Suprapubic skin (tissue), 4 donors: ENCODE results near the gene PRKCZ. TPM values are rescaled to one million over a fixed set of nuclear protein-coding genes. Genes with fewer than 3 reads are reported as not detected.

Experiments
- DNase-seq, 2 donors: peaks; one replicate each; pipeline ENCODE4 v3.0.0-alpha.2; 2019; ENCODE audit warnings: low spot score in 2 of 2
- H3K27ac ChIP-seq: fragments of 200-600 bp; sonication (generic); one replicate; pipeline ENCODE4 v1.5.1; 2019
- H3K27me3 ChIP-seq: fragments of 200-600 bp; sonication (generic); one replicate; pipeline ENCODE4 v1.5.1; 2019
- H3K36me3 ChIP-seq: fragments of 200-600 bp; sonication (generic); one replicate; pipeline ENCODE4 v1.5.1; 2019
- H3K4me1 ChIP-seq: fragments of 200-600 bp; sonication (generic); one replicate; pipeline ENCODE4 v1.5.1; 2019
- H3K4me3 ChIP-seq: fragments of 200-600 bp; sonication (generic); one replicate; pipeline ENCODE4 v1.5.1; 2019; ENCODE audit warnings: mild to moderate bottlenecking
- H3K9me3 ChIP-seq: fragments of 200-600 bp; sonication (generic); one replicate; pipeline ENCODE4 v1.5.1; 2019
- EP300 ChIP-seq: sonication (generic); formaldehyde crosslinking; IDR thresholded peaks from one replicate; pipeline ENCODE4 v1.6.1; 2017; ENCODE audit warnings: antibody characterized with exemption
- POLR2A ChIP-seq, 2 donors: fragments of 450-650 bp; IDR thresholded peaks; one replicate each; pipeline ENCODE4 v1.6.1; 2017; ENCODE audit warnings: antibody characterized with exemption in 2 of 2, mild to moderate bottlenecking in 2 of 2, moderate library complexity in 2 of 2
- POLR2AphosphoS5 ChIP-seq, 3 donors: sonication (generic); formaldehyde crosslinking; IDR thresholded peaks; one replicate each; pipeline ENCODE4 v1.6.1; 2017; ENCODE audit warnings: antibody characterized with exemption in 3 of 3
- WGBS: methylation state at CpG from one replicate; pipeline ENCODE4 v1.1.5; 2018; 5-methylcytosine and 5-hydroxymethylcytosine counted together
- total RNA-seq, 4 donors: library from RNA; depleted of rRNA; stranded (reverse); fragments of >200 nt; gene quantifications; one replicate each; pipeline ENCODE4 v1.1.0, GENCODE V29; 2016
- TF ChIP-seq, protein P1 (sequence below), 2 donors: fragments of 200-600 bp in 1 of 2; fragments of 450-650 bp in 1 of 2; sonication (generic) in 1 of 2; IDR thresholded peaks; one replicate each; pipeline ENCODE4 v1.5.1; 2016 to 2019; ENCODE audit warnings: antibody characterized with exemption in 2 of 2, mild to moderate bottlenecking in 1 of 2, moderate library complexity in 1 of 2

Gene PRKCZ
- total RNA-seq, 4 donors from 2014 or later = 21.7 to 31.5 (median 25.4) TPM

- Histone ChIP-seq H3K9me3 (no peaks in the 10 kb centered on the region), H3K27me3 (no peaks in the 10 kb centered on the region), H3K4me1 (peaks cover 17% of the 10 kb centered on the region), H3K4me3 (no peak overlapping the region), H3K36me3 (no peaks in the 10 kb centered on the region), H3K27ac (no peak overlapping the region)
- no peak for DNase-seq
- TF ChIP-seq, protein P1, sequence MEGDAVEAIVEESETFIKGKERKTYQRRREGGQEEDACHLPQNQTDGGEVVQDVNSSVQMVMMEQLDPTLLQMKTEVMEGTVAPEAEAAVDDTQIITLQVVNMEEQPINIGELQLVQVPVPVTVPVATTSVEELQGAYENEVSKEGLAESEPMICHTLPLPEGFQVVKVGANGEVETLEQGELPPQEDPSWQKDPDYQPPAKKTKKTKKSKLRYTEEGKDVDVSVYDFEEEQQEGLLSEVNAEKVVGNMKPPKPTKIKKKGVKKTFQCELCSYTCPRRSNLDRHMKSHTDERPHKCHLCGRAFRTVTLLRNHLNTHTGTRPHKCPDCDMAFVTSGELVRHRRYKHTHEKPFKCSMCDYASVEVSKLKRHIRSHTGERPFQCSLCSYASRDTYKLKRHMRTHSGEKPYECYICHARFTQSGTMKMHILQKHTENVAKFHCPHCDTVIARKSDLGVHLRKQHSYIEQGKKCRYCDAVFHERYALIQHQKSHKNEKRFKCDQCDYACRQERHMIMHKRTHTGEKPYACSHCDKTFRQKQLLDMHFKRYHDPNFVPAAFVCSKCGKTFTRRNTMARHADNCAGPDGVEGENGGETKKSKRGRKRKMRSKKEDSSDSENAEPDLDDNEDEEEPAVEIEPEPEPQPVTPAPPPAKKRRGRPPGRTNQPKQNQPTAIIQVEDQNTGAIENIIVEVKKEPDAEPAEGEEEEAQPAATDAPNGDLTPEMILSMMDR (IDR thresholded peaks at IDR 0.05) = no peak
- TF ChIP-seq POLR2AphosphoS5 (IDR thresholded peaks at IDR 0.05) = no peak
- TF ChIP-seq POLR2A (IDR thresholded peaks at IDR 0.05) = no peak
- TF ChIP-seq EP300 = no peak
- WGBS = 88% methylated on average over 30 of the region's 31 CpGs
These were observed 74.4 kb downstream of the PRKCZ start for GRCh38 chr1:2124446-2125198.

DNA sequence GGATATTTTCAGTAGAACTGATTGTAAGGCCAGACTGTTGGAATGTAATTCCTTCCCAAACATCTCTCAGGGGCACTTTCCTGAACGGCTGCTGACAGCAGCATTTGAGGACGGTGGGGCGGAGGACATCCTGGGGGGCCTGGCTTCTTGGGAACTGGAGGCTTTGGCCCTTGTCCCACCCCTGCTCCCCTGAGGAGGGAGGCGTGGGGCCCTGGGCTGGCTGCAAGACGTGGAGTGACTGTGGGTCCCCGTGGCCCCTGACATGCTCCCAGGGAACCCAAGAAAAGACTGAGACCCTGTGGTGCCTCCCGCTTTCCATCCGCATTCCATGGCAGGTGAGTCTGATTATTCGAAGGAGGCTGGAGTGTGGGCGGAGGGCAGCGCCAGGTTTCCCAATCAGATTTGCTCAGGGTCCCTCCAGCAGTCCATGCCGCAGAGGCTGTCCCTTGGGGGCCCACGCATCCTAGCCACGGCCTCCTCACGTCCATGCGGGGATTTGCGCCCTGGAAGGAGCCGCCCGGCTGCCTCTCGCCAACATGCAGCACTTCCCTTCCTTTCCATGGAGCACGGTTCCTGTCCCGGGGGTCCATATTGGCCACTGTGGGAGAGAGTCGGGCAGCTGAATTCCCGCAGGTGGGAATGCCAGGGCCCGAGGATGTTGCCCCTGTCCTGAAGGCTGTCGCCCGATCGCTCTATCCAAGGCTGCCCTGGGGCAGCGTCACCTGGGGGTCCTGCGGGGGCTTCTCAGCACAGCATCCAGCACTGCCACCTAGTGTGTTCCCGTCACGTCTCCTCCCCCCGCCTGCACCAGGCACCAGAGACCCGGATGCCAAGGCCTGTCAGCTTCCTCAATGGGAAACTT lies 75.4 kb downstream of the PRKCZ start:
- Histone ChIP-seq H3K9me3 (no peaks in the 10 kb centered on the region), H3K4me1 (peaks cover 17% of the 10 kb centered on the region), H3K4me3 (no peak overlapping the region), H3K27ac (no peak overlapping the region), H3K36me3 (no peaks in the 10 kb centered on the region), H3K27me3 (no peaks in the 10 kb centered on the region)
- TF ChIP-seq POLR2A (IDR thresholded peaks at IDR 0.05) (no peak), POLR2AphosphoS5 (IDR thresholded peaks at IDR 0.05) (no peak), EP300 (no peak)
- TF ChIP-seq, protein P1 (IDR thresholded peaks at IDR 0.05) = no peak
- 78% methylated on average over 30 of the region's 34 CpGs for WGBS
- peak in 1 of 2 donors; percentile 48 for DNase-seq

- Histone ChIP-seq H3K27ac (no peak overlapping the region), H3K9me3 (no peaks in the 10 kb centered on the region), H3K27me3 (no peaks in the 10 kb centered on the region), H3K4me3 (peak overlapping the region; percentile 22), H3K36me3 (no peaks in the 10 kb centered on the region), H3K4me1 (peaks cover 17% of the 10 kb centered on the region)
- no peak for DNase-seq
- WGBS = 88% methylated on average over 20 of the region's 39 CpGs
- no peak for TF ChIP-seq POLR2AphosphoS5 (IDR thresholded peaks at IDR 0.05)
- no peak for TF ChIP-seq POLR2A (IDR thresholded peaks at IDR 0.05)
- TF ChIP-seq, protein P1 (IDR thresholded peaks at IDR 0.05) = no peak
- TF ChIP-seq EP300 = no peak
These were observed 76.3 kb downstream of the PRKCZ start for GRCh38 chr1:2126331-2127186.

DNA sequence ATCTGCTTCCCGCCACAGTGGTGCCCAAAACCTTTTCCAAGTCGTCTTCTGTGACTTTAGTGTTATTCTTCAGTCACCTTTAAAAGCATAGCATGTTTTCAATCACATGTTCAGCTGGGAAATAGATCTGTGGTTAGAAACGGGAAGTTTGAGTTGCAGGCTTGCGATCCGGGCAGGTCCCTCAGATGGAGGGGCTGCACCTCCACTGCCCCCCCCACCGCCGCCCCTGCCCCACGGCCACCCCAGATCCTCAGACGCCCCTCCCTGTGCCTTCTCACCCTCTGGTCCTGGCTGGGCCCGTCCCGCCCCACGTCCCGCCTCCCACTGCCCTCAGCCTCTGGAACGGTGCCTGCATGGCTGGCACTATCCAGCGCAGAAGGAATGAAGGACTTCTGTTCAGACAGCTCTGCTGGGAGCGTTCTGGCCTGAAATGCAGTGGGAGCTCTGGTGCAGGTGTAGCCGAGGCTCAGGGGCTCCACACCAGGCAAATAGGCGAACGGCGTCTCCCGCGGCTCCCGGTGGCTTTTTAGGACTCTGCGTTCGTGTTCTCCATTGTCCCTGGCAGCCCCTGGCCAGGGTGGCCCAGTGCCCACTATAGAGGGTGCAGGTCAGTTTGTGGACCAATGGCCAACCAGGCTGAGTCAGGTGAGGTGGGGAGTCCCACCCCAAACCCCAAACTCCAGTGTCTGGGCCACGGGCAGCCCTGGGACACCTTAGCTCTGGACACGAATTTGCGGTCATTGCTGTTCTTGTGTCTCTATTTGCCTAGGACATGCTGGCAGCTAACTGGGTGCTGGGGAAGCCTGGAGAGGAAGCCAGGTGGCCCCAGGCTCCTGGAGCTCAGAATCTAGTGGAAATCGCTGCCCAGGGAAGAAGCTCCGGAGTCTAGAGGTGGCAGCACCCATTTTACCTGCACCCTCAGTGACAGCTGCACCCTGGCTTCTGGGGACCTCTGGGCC lies 77.3 kb downstream of the PRKCZ start:
- peak overlapping the region; percentile 22 for H3K4me3 ChIP-seq
- DNase-seq = no peak
- H3K36me3 ChIP-seq = no peaks in the 10 kb centered on the region
- no peak for TF ChIP-seq POLR2AphosphoS5 (IDR thresholded peaks at IDR 0.05)
- TF ChIP-seq POLR2A (IDR thresholded peaks at IDR 0.05) = no peak
- TF ChIP-seq EP300 = no peak
- TF ChIP-seq, protein P1 (IDR thresholded peaks at IDR 0.05) = no peak
- H3K9me3 ChIP-seq = no peaks in the 10 kb centered on the region
- H3K4me1 ChIP-seq = peaks cover 22% of the 10 kb centered on the region
- no peak overlapping the region for H3K27ac ChIP-seq
- H3K27me3 ChIP-seq = no peaks in the 10 kb centered on the region
- WGBS = 45% methylated on average over 12 of the region's 30 CpGs
